ELR (cell line): Measurements from ENCODE around the gene UBAC2.

Source experiments
- DNase-seq: peaks from one replicate; pipeline ENCODE4 v3.0.0-alpha.2; 2015; ENCODE audit warnings: low read depth

The UBAC2 gene

GRCh38 chr13:99339230-99339721 lies 138.6 kb downstream of the UBAC2 start:
- DNase-seq: no peak

- DNase-seq: peak; percentile 50
Observed at GRCh38 chr13:99339736-99340397, 139.2 kb downstream of the UBAC2 start.

- no peak for DNase-seq
Observed at GRCh38 chr13:99340638-99341037, 140.0 kb downstream of the UBAC2 start.

GRCh38 chr13:99341969-99342722 lies 141.5 kb downstream of the UBAC2 start:
- no peak for DNase-seq

- no peak for DNase-seq
Observed at GRCh38 chr13:99342723-99343315, 142.2 kb downstream of the UBAC2 start.

GRCh38 chr13:99344610-99345208 lies 144.1 kb downstream of the UBAC2 start:
- DNase-seq: no peak

GRCh38 chr13:99345345-99345744 lies 144.7 kb downstream of the UBAC2 start:
- DNase-seq: no peak

- DNase-seq: no peak
Observed at GRCh38 chr13:99346335-99347042, 145.8 kb downstream of the UBAC2 start.

- no peak for DNase-seq
Observed at GRCh38 chr13:99347335-99347878, 146.8 kb downstream of the UBAC2 start.

- DNase-seq: no peak
Observed at GRCh38 chr13:99347911-99348451, 147.3 kb downstream of the UBAC2 start.

GRCh38 chr13:99350191-99350590 lies 149.5 kb downstream of the UBAC2 start:
- no peak for DNase-seq

GRCh38 chr13:99351772-99352171 lies 151.1 kb downstream of the UBAC2 start:
- DNase-seq: no peak

GRCh38 chr13:99352351-99353245 lies 151.9 kb downstream of the UBAC2 start:
- DNase-seq: no peak

GRCh38 chr13:99353246-99353600 lies 152.6 kb downstream of the UBAC2 start:
- peak; percentile 27 for DNase-seq

GRCh38 chr13:99353836-99354235 lies 153.2 kb downstream of the UBAC2 start:
- DNase-seq: peak; percentile 83

- peak; percentile 40 for DNase-seq
Observed at GRCh38 chr13:99354371-99354951, 153.8 kb downstream of the UBAC2 start.

- DNase-seq: no peak
Observed at GRCh38 chr13:99355267-99356011, 154.8 kb downstream of the UBAC2 start.

GRCh38 chr13:99356012-99356261 lies 155.3 kb downstream of the UBAC2 start:
- no peak for DNase-seq

GRCh38 chr13:99356262-99357091 lies 155.8 kb downstream of the UBAC2 start:
- DNase-seq: peak; percentile 56
